B cell (primary cell): ENCODE measurements around the gene TIGD2. TPM values are rescaled to one million over a fixed set of nuclear protein-coding genes. Genes with fewer than 3 reads are reported as not detected.

Source experiments
- ATAC-seq: fragments of 200-7000 bp; cut with Tn5 transposase; one replicate; pipeline ENCODE4 v1.10.0; 2021; ENCODE audit warnings: low read depth, mild to moderate bottlenecking, moderate number of reproducible peaks, moderate library complexity
- CTCF ChIA-PET: fragments of 350-600 bp; sonication (Branson Sonifier 250); formaldehyde crosslinking; loops from one replicate; lab custom pipeline; 2021; ENCODE audit warnings: antibody characterized with exemption, inconsistent platforms; lab: Charles Lee
- POLR2A ChIA-PET: fragments of 350-600 bp; sonication (Branson Sonifier 250); formaldehyde crosslinking; loops from one replicate; lab custom pipeline; 2021; ENCODE audit warnings: antibody characterized with exemption; lab: Charles Lee
- DNase-seq: peaks from one replicate; pipeline ENCODE4 v3.0.0; 2013
- H2AFZ ChIP-seq: 2 replicates; pipeline ENCODE4 v1.6.1; 2012; ENCODE audit warnings: mild to moderate bottlenecking, low read depth, low read length; ENCODE audit not compliant: insufficient read depth, poor library complexity, severe bottlenecking
- H3K27ac ChIP-seq, 2 donors: 1 replicate in 1 of 2; 2 replicates in 1 of 2; pipeline ENCODE4 v1.5.1; 2012 to 2013; ENCODE audit warnings: low read length in 2 of 2, mild to moderate bottlenecking in 2 of 2, moderate library complexity in 1 of 2
- H3K27me3 ChIP-seq, 4 experiments: fragments of 200-600 bp in 1 of 4; sonication (generic) in 1 of 4; replicated peaks in 1 of 4; 1 replicate in 2 of 4; 2 replicates in 2 of 4; pipeline versions ENCODE4 v1.6.1 to v1.7.0; 2013 to 2016; ENCODE audit warnings: low read length in 3 of 4, mild to moderate bottlenecking in 2 of 4, mixed read lengths in 1 of 4, moderate library complexity in 1 of 4; ENCODE audit not compliant: insufficient read depth in 4 of 4, control insufficient read depth in 3 of 4; ENCODE audit errors: control extremely low read depth in 1 of 4
- H3K36me3 ChIP-seq, 2 experiments: replicated peaks in 1 of 2; 1 replicate in 1 of 2; 2 replicates in 1 of 2; pipeline versions ENCODE4 v1.6.1 to v1.7.1; 2013; ENCODE audit warnings: low read length in 1 of 2; ENCODE audit not compliant: insufficient read depth in 2 of 2, control insufficient read depth in 1 of 2; ENCODE audit errors: control extremely low read depth in 1 of 2, extremely low read depth in 1 of 2
- H3K4me1 ChIP-seq, 2 donors: fragments of 200-600 bp in 1 of 2; sonication (generic) in 1 of 2; 1 replicate in 1 of 2; 2 replicates in 1 of 2; pipeline versions ENCODE4 v1.5.1 to v1.6.1; 2013 to 2017; ENCODE audit warnings: low read length in 2 of 2; ENCODE audit not compliant: control insufficient read depth in 2 of 2, insufficient read depth in 2 of 2
- H3K4me2 ChIP-seq: replicated peaks from 2 replicates; pipeline ENCODE3; 2012; ENCODE audit warnings: mild to moderate bottlenecking, low read depth, low read length; ENCODE audit not compliant: poor library complexity, severe bottlenecking
- H3K4me3 ChIP-seq, 5 experiments: fragments of 200-600 bp in 1 of 5; sonication (generic) in 1 of 5; 1 replicate in 3 of 5; 2 replicates in 2 of 5; pipeline versions ENCODE4 v1.5.1 to v1.7.0; 2011 to 2016; ENCODE audit warnings: low read length in 4 of 5, mild to moderate bottlenecking in 4 of 5, low read depth in 2 of 5, control low read depth in 1 of 5, moderate library complexity in 1 of 5; ENCODE audit not compliant: insufficient read depth in 1 of 5; ENCODE audit errors: control extremely low read depth in 1 of 5, extremely low read depth in 1 of 5
- H3K79me2 ChIP-seq: fragments of 200-600 bp; sonication (generic); one replicate; pipeline ENCODE4 v1.6.0; 2016; ENCODE audit warnings: low read length; ENCODE audit not compliant: control insufficient read depth, insufficient read depth
- H3K9ac ChIP-seq: fragments of 200-600 bp; sonication (generic); 2 replicates; pipeline ENCODE4 v1.6.1; 2017; ENCODE audit warnings: mild to moderate bottlenecking, low read length, moderate library complexity
- H3K9me3 ChIP-seq, 3 donors: one replicate each; pipeline versions ENCODE4 v1.6.1 to v1.7.1; 2013; ENCODE audit warnings: low read length in 2 of 3; ENCODE audit not compliant: control insufficient read depth in 2 of 3, insufficient read depth in 1 of 3; ENCODE audit errors: control extremely low read depth in 1 of 3
- H4K20me1 ChIP-seq: 2 replicates; pipeline ENCODE4 v1.6.0; 2012; ENCODE audit warnings: mild to moderate bottlenecking, low read length; ENCODE audit not compliant: insufficient read depth, control insufficient read depth, poor library complexity, severe bottlenecking
- H3K27ac Mint-ChIP-seq: one replicate; pipeline ENCODE4 v1.8.0; 2021; ENCODE audit warnings: mixed read lengths
- H3K27me3 Mint-ChIP-seq: one replicate; pipeline ENCODE4 v1.8.0; 2021; ENCODE audit warnings: mixed read lengths
- H3K4me1 Mint-ChIP-seq: one replicate; pipeline ENCODE4 v1.8.0; 2021; ENCODE audit warnings: mixed read lengths
- H3K4me3 Mint-ChIP-seq: one replicate; pipeline ENCODE4 v1.8.0; 2021; ENCODE audit warnings: mixed read lengths
- H3K9me3 Mint-ChIP-seq: one replicate; pipeline ENCODE4 v1.8.0; 2022; ENCODE audit warnings: mixed read lengths; ENCODE audit not compliant: insufficient read depth
- EZH2 ChIP-seq: IDR thresholded peaks from 2 replicates; pipeline ENCODE4 v1.6.1; 2012; ENCODE audit warnings: borderline replicate concordance, low read depth, mild to moderate bottlenecking, moderate library complexity, low read length; ENCODE audit not compliant: insufficient read depth, poor library complexity, severe bottlenecking
- WGBS: methylation state at CpG from one replicate; pipeline ENCODE4 v1.1.5; 2013; ENCODE audit warnings: missing lambda C conversion rate; ENCODE audit not compliant: insufficient coverage; 5-methylcytosine and 5-hydroxymethylcytosine counted together
- intact Hi-C: fragments of 100-400 bp; cut with micrococcal nuclease; formaldehyde crosslinking; loops from one replicate; pipeline ENCODE4 v1.10.0; 2022
- polyA plus RNA-seq: library from polyadenylated mRNA; depleted of rRNA; stranded (reverse); fragments of >200 nt; gene quantifications from 2 replicates; pipeline ENCODE4 v1.2.3, GENCODE V29; 2012
- total RNA-seq, 2 donors: library from RNA; stranded (reverse); fragments of 120-200 nt in 1 of 2; gene quantifications; 1 replicate in 1 of 2; 2 replicates in 1 of 2; pipeline versions ENCODE4 v1.2.3 to v1.2.4, GENCODE V29; 2013 to 2022
- TF ChIP-seq, protein P1 (sequence below): fragments of 200-600 bp; IDR thresholded peaks from one replicate; pipeline ENCODE4 v1.8.0; 2022; ENCODE audit warnings: antibody characterized with exemption, mild to moderate bottlenecking

The TIGD2 gene
- total and polyA plus RNA-seq, 2 donors (not counting 1 experiment from before 2014, with no cell fraction given) = 2.1 to 8.6 TPM

DNA sequence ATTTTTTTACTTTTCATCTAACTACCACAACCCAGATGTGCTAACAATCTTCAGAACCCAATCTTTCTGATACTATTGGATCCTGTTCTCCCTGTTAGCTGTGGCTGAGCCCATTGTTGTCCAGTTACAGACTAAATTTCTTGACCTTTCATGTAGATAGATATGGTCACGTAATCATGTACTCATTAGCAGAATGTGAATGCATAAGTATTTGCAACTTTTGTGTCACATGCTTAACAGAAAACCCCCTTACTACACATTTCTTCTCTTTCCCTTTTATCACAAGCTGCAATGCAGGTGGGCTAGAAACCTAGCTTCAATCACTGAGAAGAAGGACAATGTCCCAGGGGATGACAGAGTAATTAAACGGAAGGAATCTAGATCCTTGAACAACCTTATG is 41.3 kb upstream of the TIGD2 start:
- Mint-ChIP-seq H3K4me1 (peaks cover 8% of the 10 kb centered on the region), H3K9me3 (no peaks in the 10 kb centered on the region), H3K4me3 (no peak overlapping the region), H3K27me3 (no peaks in the 10 kb centered on the region), H3K27ac (no peak overlapping the region)
- Histone ChIP-seq H3K27me3 (no peaks in the 10 kb centered on the region), H3K4me1 (no peaks in the 10 kb centered on the region), H3K27ac (no peak overlapping the region), H2AFZ (no peak overlapping the region), H3K36me3 (no peaks in the 10 kb centered on the region), H3K4me2 (no peak overlapping the region), H3K79me2 (no peaks in the 10 kb centered on the region), H4K20me1 (no peaks in the 10 kb centered on the region), H3K9ac (no peak overlapping the region), H3K4me3 (no peak overlapping the region), H3K9me3 (no peaks in the 10 kb centered on the region)
- no peak for DNase-seq
- ATAC-seq = no peak
- CTCF ChIA-PET = no interaction called here
- intact Hi-C loops = no loop called here
- POLR2A ChIA-PET = no interaction called here
- TF ChIP-seq EZH2 = no peak
- TF ChIP-seq, protein P1, sequence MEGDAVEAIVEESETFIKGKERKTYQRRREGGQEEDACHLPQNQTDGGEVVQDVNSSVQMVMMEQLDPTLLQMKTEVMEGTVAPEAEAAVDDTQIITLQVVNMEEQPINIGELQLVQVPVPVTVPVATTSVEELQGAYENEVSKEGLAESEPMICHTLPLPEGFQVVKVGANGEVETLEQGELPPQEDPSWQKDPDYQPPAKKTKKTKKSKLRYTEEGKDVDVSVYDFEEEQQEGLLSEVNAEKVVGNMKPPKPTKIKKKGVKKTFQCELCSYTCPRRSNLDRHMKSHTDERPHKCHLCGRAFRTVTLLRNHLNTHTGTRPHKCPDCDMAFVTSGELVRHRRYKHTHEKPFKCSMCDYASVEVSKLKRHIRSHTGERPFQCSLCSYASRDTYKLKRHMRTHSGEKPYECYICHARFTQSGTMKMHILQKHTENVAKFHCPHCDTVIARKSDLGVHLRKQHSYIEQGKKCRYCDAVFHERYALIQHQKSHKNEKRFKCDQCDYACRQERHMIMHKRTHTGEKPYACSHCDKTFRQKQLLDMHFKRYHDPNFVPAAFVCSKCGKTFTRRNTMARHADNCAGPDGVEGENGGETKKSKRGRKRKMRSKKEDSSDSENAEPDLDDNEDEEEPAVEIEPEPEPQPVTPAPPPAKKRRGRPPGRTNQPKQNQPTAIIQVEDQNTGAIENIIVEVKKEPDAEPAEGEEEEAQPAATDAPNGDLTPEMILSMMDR = no peak
- no CpG with 5 or more reads among the region's 2 CpGs for WGBS

DNA sequence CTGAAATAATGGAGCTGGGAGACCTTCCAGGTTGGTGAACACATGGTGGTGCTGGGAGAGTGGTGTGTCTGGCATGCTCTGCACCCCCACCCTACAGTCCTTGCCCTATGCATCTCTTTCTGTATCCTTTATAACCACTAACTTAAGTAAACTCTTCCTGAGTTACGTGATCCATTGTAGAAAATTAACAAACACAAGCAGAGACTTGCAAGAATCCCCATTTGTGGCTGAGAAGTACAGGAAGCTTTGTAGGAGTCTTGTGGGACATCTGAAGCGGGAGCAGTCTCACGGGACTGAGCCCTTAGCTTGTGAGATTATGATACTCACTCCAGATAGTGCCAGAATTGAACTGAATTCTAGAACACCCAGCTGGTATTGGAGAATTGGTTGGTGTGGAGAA is 40.0 kb upstream of the TIGD2 start:
- WGBS = no CpG with 5 or more reads among the region's 3 CpGs
- H3K27ac Mint-ChIP-seq = no peak overlapping the region
- DNase-seq (no peak), ATAC-seq (no peak)
- Histone ChIP-seq H3K9me3 (no peaks in the 10 kb centered on the region), H3K36me3 (no peaks in the 10 kb centered on the region), H3K4me1 (no peaks in the 10 kb centered on the region), H3K27me3 (no peaks in the 10 kb centered on the region), H3K4me2 (no peak overlapping the region), H2AFZ (no peak overlapping the region), H3K27ac (no peak overlapping the region), H3K9ac (no peak overlapping the region), H3K4me3 (no peak overlapping the region), H3K79me2 (no peaks in the 10 kb centered on the region), H4K20me1 (no peaks in the 10 kb centered on the region)
- peaks cover 8% of the 10 kb centered on the region for H3K4me1 Mint-ChIP-seq
- H3K27me3 Mint-ChIP-seq = no peaks in the 10 kb centered on the region
- ChIA-PET POLR2A (no interaction called here), CTCF (no interaction called here)
- no peaks in the 10 kb centered on the region for H3K9me3 Mint-ChIP-seq
- H3K4me3 Mint-ChIP-seq = no peak overlapping the region
- intact Hi-C loops = no loop called here
- TF ChIP-seq, protein P1 = no peak
- no peak for TF ChIP-seq EZH2
